ENCODE data around the gene TTC21B.

The TTC21B gene

GRCh38 chr2:165920748-165921147 lies 32.8 kb downstream of the TTC21B start:
- no peak for DNase-seq

GRCh38 chr2:165913636-165914035 lies 39.9 kb downstream of the TTC21B start:
- no peak for DNase-seq

GRCh38 chr2:165911981-165912380 lies 41.6 kb downstream of the TTC21B start:
- DNase-seq = no peak

- DNase-seq = no peak
Observed at GRCh38 chr2:165911231-165911630, 42.3 kb downstream of the TTC21B start.

GRCh38 chr2:165909466-165909865 lies 44.1 kb downstream of the TTC21B start:
- no peak for DNase-seq

- no peak for DNase-seq
Observed at GRCh38 chr2:165905854-165906253, 47.7 kb downstream of the TTC21B start.

- no peak for DNase-seq
Observed at GRCh38 chr2:165905269-165905668, 48.3 kb downstream of the TTC21B start.

- DNase-seq = no peak
Observed at GRCh38 chr2:165904432-165904831, 49.1 kb downstream of the TTC21B start.

GRCh38 chr2:165903406-165903805 lies 50.2 kb downstream of the TTC21B start:
- DNase-seq = no peak

- DNase-seq = no peak
Observed at GRCh38 chr2:165902934-165903333, 50.6 kb downstream of the TTC21B start.

GRCh38 chr2:165901620-165902298 lies 51.8 kb downstream of the TTC21B start:
- DNase-seq = no peak

GRCh38 chr2:165899311-165899710 lies 54.3 kb downstream of the TTC21B start:
- DNase-seq = no peak

GRCh38 chr2:165898381-165898780 lies 55.2 kb downstream of the TTC21B start:
- DNase-seq = no peak

GRCh38 chr2:165897726-165898125 lies 55.9 kb downstream of the TTC21B start:
- DNase-seq = no peak

GRCh38 chr2:165897074-165897473 lies 56.5 kb downstream of the TTC21B start:
- DNase-seq = no peak

GRCh38 chr2:165895974-165896373 lies 57.6 kb downstream of the TTC21B start:
- no peak for DNase-seq

- no peak for DNase-seq
Observed at GRCh38 chr2:165893556-165893955, 60.0 kb downstream of the TTC21B start.

GRCh38 chr2:165892526-165892925 lies 61.0 kb downstream of the TTC21B start:
- no peak for DNase-seq

GRCh38 chr2:165891943-165892342 lies 61.6 kb downstream of the TTC21B start:
- no peak for DNase-seq

- no peak for DNase-seq
Observed at GRCh38 chr2:165891345-165891744, 62.2 kb downstream of the TTC21B start.

GRCh38 chr2:165889798-165890197 lies 63.8 kb downstream of the TTC21B start:
- DNase-seq = no peak

- DNase-seq = no peak
Observed at GRCh38 chr2:165889158-165889557, 64.4 kb downstream of the TTC21B start.

GRCh38 chr2:165888171-165888570 lies 65.4 kb downstream of the TTC21B start:
- DNase-seq = no peak

GRCh38 chr2:165886487-165887146 lies 67.0 kb downstream of the TTC21B start:
- no peak for DNase-seq

Data from DMS153 (cell line).